ENCODE measurements around the gene TUBAL3.

DNA sequence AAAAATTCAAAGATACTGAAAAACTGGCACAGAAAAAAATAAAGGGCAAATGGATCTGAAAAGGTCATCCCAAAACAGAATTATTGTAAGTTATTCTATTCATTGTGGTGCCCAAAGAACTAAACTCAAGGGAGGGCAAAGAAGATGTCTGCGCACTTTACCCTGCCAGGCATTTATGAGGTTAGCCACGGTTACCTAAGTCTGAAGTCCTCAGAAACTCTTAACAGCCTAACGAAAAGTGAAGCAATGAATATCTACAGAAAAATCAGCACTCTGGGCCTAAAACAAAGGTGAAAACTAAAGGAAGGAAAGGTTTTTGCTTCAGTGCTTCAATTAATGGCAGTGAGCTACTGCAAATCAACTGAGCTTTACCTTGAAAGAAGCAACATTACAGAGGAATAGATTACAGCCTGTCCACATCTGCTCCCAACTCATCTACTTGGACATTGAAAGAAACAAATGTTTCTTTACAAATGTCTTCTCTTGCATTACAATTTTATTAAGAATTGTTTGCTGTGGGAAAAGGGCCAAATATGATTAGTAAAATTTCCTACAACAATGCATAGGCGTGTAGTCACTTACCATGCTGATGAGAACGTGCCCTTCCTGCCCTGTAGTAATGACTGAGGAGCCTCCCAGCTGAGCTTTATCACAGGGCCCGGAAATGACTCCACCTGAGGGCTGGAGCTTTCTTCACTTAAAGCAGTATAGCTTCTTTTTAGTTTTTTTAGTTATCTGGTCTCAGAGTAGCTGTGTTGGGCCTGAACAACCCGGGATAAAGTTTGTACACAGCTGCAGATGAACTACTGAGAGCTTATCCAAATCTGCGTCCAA lies at the start of gene TUBAL3:
- TF ChIP-seq CTCF (conservative IDR thresholded peaks at IDR 0.05; ENCODE audit: low read length) = no peak
- TF ChIP-seq EZH2phosphoT487 (IDR thresholded peaks at IDR 0.05; ENCODE audit: borderline replicate concordance) = no peak
